Liver (tissue), 3 donors: ENCODE data around the gene FAM184A.

Experiments used
- JUND ChIP-seq, 2 donors: IDR thresholded peaks; 2 replicates each; pipeline ENCODE4 v1.6.1; 2016; ENCODE audit warnings: antibody characterized with exemption in 2 of 2
- TF ChIP-seq, protein P1 (sequence below): fragments of 150-350 bp; IDR thresholded peaks from 2 replicates; pipeline ENCODE4 v1.5.1; 2017; ENCODE audit warnings: improper control_type of control experiment, low read depth, low read length; ENCODE audit not compliant: missing input control
- donor health status: healthy.
- donor health status: healthy.

DNA sequence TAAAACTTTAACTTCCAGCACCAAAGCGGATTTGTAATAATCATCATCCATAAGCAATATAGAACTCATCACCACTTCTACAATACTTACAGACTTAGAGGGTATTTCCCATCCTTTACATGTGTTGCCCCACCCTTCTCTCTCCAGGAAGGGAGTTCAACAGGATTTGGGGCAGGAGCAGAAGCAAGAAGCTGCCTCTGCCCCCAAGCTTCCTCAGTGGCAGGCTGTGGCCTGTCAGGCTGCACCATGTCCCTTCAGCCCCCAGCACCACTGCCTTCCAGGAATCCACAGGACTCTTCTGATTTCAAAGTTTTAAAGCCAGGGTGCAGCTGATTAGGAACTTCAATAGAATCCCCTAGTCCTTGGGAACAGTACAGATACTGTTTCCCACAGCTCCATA lies 106.8 kb downstream of the FAM184A start:
- TF ChIP-seq, protein P1, sequence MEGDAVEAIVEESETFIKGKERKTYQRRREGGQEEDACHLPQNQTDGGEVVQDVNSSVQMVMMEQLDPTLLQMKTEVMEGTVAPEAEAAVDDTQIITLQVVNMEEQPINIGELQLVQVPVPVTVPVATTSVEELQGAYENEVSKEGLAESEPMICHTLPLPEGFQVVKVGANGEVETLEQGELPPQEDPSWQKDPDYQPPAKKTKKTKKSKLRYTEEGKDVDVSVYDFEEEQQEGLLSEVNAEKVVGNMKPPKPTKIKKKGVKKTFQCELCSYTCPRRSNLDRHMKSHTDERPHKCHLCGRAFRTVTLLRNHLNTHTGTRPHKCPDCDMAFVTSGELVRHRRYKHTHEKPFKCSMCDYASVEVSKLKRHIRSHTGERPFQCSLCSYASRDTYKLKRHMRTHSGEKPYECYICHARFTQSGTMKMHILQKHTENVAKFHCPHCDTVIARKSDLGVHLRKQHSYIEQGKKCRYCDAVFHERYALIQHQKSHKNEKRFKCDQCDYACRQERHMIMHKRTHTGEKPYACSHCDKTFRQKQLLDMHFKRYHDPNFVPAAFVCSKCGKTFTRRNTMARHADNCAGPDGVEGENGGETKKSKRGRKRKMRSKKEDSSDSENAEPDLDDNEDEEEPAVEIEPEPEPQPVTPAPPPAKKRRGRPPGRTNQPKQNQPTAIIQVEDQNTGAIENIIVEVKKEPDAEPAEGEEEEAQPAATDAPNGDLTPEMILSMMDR: no peak
- no peak for TF ChIP-seq JUND (IDR thresholded peaks at IDR 0.05)
